Brain microvascular endothelial cell (primary cell): ENCODE data around the gene MYH16.

Source experiments
- DNase-seq: peaks from one replicate; pipeline ENCODE4 v3.0.0-alpha.2; 2020
- H3K27ac ChIP-seq: fragments of 250-450 bp; sonication (Bioruptor Pico); 2 replicates; pipeline ENCODE4 v1.5.1; 2020; ENCODE audit warnings: mild to moderate bottlenecking, moderate library complexity
- H3K27me3 ChIP-seq: fragments of 250-450 bp; sonication (Bioruptor Pico); replicated peaks from 2 replicates; pipeline ENCODE4 v1.5.1; 2020; ENCODE audit warnings: mild to moderate bottlenecking
- H3K36me3 ChIP-seq: fragments of 250-450 bp; sonication (Bioruptor Pico); replicated peaks from 2 replicates; pipeline ENCODE4 v1.5.1; 2020; ENCODE audit warnings: mild to moderate bottlenecking
- H3K4me3 ChIP-seq: 2 replicates; pipeline ENCODE4 v1.5.1; 2011; ENCODE audit warnings: low read depth, mild to moderate bottlenecking, control low read depth, low read length, moderate library complexity
- in situ Hi-C: cut with HindIII; loops from 2 replicates; pipeline ENCODE4 v1.10.0; 2017; ENCODE audit warnings: low sequenced_read_pairs, low pct_ligation_motif_present
- TF ChIP-seq, protein P1 (sequence below): IDR thresholded peaks from 2 replicates; pipeline ENCODE4 v1.5.1; 2011; ENCODE audit warnings: low read depth, mild to moderate bottlenecking, moderate library complexity, low read length, control low read depth, inconsistent platforms; ENCODE audit errors: missing control alignments

The MYH16 gene

GRCh38 chr7:99359465-99360154 lies 87.0 kb downstream of the MYH16 start:
- in situ Hi-C loops: no loop called here
- no peak overlapping the region for H3K27ac ChIP-seq
- DNase-seq: no peak
- no peaks in the 10 kb centered on the region for H3K27me3 ChIP-seq
- peaks cover 80% of the 10 kb centered on the region for H3K36me3 ChIP-seq
- TF ChIP-seq, protein P1, sequence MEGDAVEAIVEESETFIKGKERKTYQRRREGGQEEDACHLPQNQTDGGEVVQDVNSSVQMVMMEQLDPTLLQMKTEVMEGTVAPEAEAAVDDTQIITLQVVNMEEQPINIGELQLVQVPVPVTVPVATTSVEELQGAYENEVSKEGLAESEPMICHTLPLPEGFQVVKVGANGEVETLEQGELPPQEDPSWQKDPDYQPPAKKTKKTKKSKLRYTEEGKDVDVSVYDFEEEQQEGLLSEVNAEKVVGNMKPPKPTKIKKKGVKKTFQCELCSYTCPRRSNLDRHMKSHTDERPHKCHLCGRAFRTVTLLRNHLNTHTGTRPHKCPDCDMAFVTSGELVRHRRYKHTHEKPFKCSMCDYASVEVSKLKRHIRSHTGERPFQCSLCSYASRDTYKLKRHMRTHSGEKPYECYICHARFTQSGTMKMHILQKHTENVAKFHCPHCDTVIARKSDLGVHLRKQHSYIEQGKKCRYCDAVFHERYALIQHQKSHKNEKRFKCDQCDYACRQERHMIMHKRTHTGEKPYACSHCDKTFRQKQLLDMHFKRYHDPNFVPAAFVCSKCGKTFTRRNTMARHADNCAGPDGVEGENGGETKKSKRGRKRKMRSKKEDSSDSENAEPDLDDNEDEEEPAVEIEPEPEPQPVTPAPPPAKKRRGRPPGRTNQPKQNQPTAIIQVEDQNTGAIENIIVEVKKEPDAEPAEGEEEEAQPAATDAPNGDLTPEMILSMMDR: no peak
- no peak overlapping the region for H3K4me3 ChIP-seq
